HG03095 (cell line): ENCODE measurements around the gene MMRN2.

ENCODE experiments used
- ATAC-seq: cut with Tn5 transposase; IDR thresholded peaks from one replicate; pipeline ENCODE4 v1.9.1; 2021; ENCODE audit warnings: moderate library complexity; ENCODE audit not compliant: unreplicated experiment

Gene MMRN2

GRCh38 chr10:86899670-86900276 lies 57.6 kb downstream of the MMRN2 start:
- ATAC-seq: no peak

GRCh38 chr10:86899132-86899531 lies 58.3 kb downstream of the MMRN2 start:
- no peak for ATAC-seq

- no peak for ATAC-seq
Measured at GRCh38 chr10:86898511-86898910, 58.9 kb downstream of the MMRN2 start.

GRCh38 chr10:86889997-86890396 lies 67.4 kb downstream of the MMRN2 start:
- no peak for ATAC-seq

GRCh38 chr10:86888585-86889381 lies 68.6 kb downstream of the MMRN2 start:
- peak; percentile 99 for ATAC-seq
